ENCODE results near the gene GNB1.
"Not testable (repeated sequence)": the region's sequence is repeated elsewhere in the genome, so short reads cannot be mapped to it uniquely, and the experiment has no call there.

Gene GNB1

DNA sequence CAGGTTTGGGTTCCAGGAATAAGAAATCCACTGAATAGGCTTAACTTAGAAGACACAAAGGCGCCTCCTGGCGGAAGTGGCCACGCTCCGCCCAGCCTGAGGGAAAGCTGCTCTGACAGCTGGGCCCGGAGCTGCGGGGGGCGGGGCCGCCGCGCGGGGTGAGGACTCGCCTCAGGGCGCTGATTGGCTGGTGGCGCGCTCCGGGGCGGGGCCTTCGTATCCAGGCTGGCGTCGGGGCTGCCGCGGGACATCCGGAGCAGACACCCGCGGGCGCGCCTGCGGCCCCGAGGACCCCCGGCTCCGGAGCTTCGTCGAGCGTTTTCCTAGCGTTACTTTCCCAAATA, 144.3 kb downstream of the GNB1 start:
- not testable (repeated sequence) for H3K4me1 ChIP-seq (ENCODE audit: control insufficient read depth, insufficient read depth, low read length); H3K36me3 ChIP-seq (ENCODE audit: control insufficient read depth, insufficient read depth, low read length); H3K27me3 ChIP-seq (ENCODE audit: control insufficient read depth, insufficient read depth, low read length); H3K9ac ChIP-seq (ENCODE audit: low read length); H3K4me3 ChIP-seq (ENCODE audit: low read length)
- H3K27ac ChIP-seq (ENCODE audit: low read depth, low read length), result peak overlapping the region; percentile 79

DNA sequence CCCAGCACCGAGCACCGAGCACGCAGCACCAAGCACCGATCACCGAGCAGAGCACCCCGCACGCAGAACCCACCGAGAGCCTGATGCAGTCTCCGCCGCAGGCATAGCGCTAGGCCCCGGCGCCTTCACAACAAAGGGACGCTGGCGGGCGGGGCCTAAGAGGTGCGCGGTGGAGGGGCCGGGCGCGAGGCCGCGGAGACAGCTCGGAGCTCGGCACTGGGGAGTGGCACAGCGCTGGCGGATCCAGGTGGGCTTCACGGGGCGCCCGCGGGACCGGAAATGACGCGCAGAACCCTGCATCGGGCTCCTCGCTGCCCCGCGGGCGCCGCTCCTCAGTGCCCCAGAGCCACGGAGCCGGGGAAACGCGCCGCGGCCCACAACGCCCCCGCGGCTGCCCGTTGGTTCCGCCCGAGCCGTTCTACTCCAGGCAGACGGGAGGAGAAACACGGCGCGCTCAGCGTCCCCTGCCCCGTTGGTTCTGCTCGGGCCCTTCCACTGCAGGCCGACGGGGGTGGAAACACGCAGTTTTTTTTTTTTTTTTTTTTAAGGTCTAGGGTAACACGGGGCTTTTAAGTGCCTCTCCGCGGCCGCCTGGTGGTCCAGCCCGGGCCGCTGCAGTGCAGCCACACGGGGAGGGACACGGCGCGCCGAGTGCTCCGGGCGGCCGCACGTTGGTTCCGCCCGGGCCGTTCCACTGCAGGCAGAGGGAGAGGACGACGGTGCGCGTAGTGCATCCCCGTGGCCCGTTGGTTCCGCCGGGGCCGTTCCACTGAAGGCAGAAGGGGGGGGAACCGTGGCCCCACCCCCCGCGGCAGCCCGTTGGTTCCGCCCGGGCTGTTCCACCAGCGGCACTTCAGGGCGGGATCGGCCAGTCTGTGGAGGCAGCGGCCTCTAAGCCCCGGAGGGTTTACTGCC, 145.0 kb downstream of the GNB1 start:
- not testable (repeated sequence) for H3K4me1 ChIP-seq (ENCODE audit: control insufficient read depth, insufficient read depth, low read length); H3K9ac ChIP-seq (ENCODE audit: low read length); H3K36me3 ChIP-seq (ENCODE audit: control insufficient read depth, insufficient read depth, low read length); H3K27me3 ChIP-seq (ENCODE audit: control insufficient read depth, insufficient read depth, low read length)
- H3K4me3 ChIP-seq (ENCODE audit: low read length), result peak overlapping the region; percentile 36
- H3K27ac ChIP-seq (ENCODE audit: low read depth, low read length), result peak overlapping the region; percentile 79

DNA sequence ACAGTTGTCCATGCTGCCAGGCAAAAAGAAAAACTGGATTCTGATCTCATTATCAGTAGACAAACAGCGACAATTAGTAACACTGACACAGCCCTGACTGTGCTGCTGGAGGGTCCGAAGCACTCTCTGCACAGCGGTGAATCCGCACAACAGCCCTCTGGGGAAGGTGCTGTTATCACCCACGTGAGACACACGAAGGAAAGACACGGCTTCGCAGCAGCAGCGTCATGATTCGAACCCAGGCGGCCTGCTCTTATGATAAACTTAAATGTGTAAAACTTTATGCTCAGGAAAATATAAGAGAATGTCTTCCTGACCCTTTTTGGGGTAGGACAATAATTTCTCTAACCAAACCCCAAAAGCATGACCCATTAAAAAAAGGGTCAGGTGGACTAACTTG, 148.4 kb downstream of the GNB1 start:
- H3K4me3 ChIP-seq (ENCODE audit: low read length); H3K27me3 ChIP-seq (ENCODE audit: control insufficient read depth, insufficient read depth, low read length); H3K9ac ChIP-seq (ENCODE audit: low read length); H3K27ac ChIP-seq (ENCODE audit: low read depth, low read length); H3K36me3 ChIP-seq (ENCODE audit: control insufficient read depth, insufficient read depth, low read length); H3K4me1 ChIP-seq (ENCODE audit: control insufficient read depth, insufficient read depth, low read length): not testable (repeated sequence)

DNA sequence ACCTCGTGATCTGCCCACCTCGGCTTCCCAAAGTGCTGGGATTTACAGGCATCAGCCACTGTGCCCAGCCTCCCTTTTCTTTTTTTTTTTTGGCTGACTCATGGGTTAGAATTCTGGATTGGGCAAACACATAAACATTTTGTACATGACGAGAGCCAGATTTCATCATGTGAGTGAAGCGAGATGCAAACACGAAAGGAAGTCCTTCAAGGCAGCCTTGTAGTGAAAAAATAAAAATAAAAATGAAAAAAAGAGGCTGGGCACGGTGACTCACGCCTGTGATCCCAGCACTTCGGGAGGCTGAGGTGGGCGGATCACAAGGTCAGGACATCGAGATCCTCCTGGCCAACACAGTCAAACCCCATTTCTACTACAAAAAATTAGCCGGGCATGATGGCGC, 149.9 kb downstream of the GNB1 start:
- not testable (repeated sequence) for H3K27me3 ChIP-seq (ENCODE audit: control insufficient read depth, insufficient read depth, low read length); H3K27ac ChIP-seq (ENCODE audit: low read depth, low read length); H3K36me3 ChIP-seq (ENCODE audit: control insufficient read depth, insufficient read depth, low read length); H3K4me1 ChIP-seq (ENCODE audit: control insufficient read depth, insufficient read depth, low read length); H3K4me3 ChIP-seq (ENCODE audit: low read length); H3K9ac ChIP-seq (ENCODE audit: low read length)

DNA sequence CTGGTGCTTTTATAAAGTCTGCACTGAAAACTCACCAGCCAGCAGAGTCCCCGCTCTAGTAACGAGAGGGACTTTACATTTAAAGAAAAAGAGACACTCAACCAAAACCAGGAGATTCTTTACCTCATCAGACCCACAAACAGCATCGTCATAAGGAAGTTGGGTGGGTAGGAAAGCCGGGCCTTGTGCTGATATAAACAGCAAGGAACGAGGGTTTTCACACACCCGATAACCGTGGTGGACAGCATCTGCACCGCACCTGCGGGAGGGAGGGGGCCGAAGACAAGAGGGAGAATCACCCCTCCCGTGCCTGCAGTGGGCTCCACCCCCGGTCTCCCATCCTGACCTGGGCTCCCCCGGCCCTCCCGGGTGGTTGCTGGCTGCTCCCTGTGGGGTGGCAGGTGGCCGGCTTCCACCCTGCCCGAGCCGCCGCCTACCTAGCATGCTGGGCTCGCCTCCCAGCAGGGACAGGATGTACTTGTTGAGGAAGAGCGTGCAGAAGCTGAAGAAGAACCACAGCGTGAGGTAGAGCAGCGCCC, 152.0 kb downstream of the GNB1 start:
- not testable (repeated sequence) for H3K4me3 ChIP-seq (ENCODE audit: low read length); H3K36me3 ChIP-seq (ENCODE audit: control insufficient read depth, insufficient read depth, low read length); H3K4me1 ChIP-seq (ENCODE audit: control insufficient read depth, insufficient read depth, low read length); H3K27me3 ChIP-seq (ENCODE audit: control insufficient read depth, insufficient read depth, low read length); H3K9ac ChIP-seq (ENCODE audit: low read length); H3K27ac ChIP-seq (ENCODE audit: low read depth, low read length)

DNA sequence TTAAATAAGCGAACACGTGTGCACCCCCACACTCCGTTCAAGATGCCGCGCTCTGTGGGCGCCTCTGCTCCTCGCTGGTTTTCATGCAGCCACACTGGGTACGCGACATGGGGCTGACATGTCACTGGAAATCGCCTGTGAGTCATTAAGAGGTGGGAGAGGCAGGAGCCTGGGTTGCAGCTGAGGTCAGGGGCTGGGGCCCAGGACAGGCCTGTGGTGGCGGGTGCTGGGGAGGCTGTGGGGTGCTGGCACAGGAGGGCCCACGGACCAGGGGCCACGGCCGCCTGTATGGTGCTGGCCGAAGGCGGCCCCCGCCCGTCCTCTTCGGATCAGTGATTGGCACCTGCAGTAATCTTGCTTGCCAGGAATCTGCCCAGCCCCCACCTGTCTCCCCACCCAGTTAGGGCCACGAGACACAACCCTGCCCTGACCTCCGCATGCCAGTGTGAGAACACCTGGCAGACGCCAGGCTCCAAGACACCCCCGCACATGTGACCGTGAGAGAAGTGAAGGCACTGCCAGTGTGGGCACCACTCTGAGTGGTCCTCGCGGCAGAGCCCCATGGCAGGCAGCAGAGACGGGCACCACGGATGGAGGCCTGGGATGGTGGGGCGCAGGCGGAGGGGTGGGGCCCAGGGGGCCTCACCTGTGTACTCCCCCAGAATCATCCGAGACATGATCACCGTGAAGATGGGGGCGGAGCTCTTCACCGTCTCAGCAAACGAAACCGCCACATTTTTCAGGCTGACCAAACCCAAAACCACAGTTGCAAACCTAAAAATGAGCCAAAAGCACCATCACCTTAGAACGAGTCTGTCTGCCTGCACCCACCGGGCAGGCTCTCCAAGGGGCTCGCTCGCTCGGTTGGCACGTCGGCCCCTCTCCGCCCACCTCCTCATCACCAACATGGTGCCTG, 153.0 kb downstream of the GNB1 start:
- H3K4me3 ChIP-seq (ENCODE audit: low read length); H3K9ac ChIP-seq (ENCODE audit: low read length); H3K36me3 ChIP-seq (ENCODE audit: control insufficient read depth, insufficient read depth, low read length); H3K4me1 ChIP-seq (ENCODE audit: control insufficient read depth, insufficient read depth, low read length); H3K27me3 ChIP-seq (ENCODE audit: control insufficient read depth, insufficient read depth, low read length); H3K27ac ChIP-seq (ENCODE audit: low read depth, low read length): not testable (repeated sequence)
